Osteocyte (in vitro differentiated cells): Measurements from ENCODE around the gene MPZL1. TPM values are rescaled to one million over a fixed set of nuclear protein-coding genes. Genes with fewer than 3 reads are reported as not detected.

Experiments used
- DNase-seq: peaks from one replicate; pipeline ENCODE4 v3.0.0; 2021; ENCODE audit warnings: mixed read lengths; ENCODE audit not compliant: unreplicated experiment; ENCODE audit errors: extremely low spot score
- H3K27ac Mint-ChIP-seq: one replicate; pipeline ENCODE4 v1.8.0; 2021; ENCODE audit warnings: mild to moderate bottlenecking, mixed read lengths; ENCODE audit not compliant: unreplicated experiment
- H3K27me3 Mint-ChIP-seq: one replicate; pipeline ENCODE4 v1.8.0; 2021; ENCODE audit warnings: mixed read lengths; ENCODE audit not compliant: unreplicated experiment
- H3K36me3 Mint-ChIP-seq: one replicate; pipeline ENCODE4 v1.8.0; 2021; ENCODE audit warnings: mixed read lengths; ENCODE audit not compliant: unreplicated experiment
- H3K4me1 Mint-ChIP-seq: one replicate; pipeline ENCODE4 v1.8.0; 2021; ENCODE audit warnings: mixed read lengths; ENCODE audit not compliant: unreplicated experiment
- H3K4me3 Mint-ChIP-seq: one replicate; pipeline ENCODE4 v1.8.0; 2021; ENCODE audit warnings: mild to moderate bottlenecking, moderate library complexity, mixed read lengths; ENCODE audit not compliant: unreplicated experiment
- H3K9me3 Mint-ChIP-seq: one replicate; pipeline ENCODE4 v1.8.0; 2021; ENCODE audit warnings: mixed read lengths; ENCODE audit not compliant: unreplicated experiment
- total RNA-seq: library from RNA; stranded (reverse); gene quantifications from 2 replicates; pipeline ENCODE4 v1.2.1, GENCODE V29; 2021
- TF ChIP-seq, protein P1 (sequence below): fragments of 200-600 bp; sonication (generic); IDR thresholded peaks from 2 replicates; pipeline ENCODE4 v1.5.0; 2021; ENCODE audit warnings: antibody characterized with exemption, mild to moderate bottlenecking, moderate library complexity

Gene MPZL1
- total RNA-seq, 1 donor from 2014 or later: 155 TPM

DNA sequence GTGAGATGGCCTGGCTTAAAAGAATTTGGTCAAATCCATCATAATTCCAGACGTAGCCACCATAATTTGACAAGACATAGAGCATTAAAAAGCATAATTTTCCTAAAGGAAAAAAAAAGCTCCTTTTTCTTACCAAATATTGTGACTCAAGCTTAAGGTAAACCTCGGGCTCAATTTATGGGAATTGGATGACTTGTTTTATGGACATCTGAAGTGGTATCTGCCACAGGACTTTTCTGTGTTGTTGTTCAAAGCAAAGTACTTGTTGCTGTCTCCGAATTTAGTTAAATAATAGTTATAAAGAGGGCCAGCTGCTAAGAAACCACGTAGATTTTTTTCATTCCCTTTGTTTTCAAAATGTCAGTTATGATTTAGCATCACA is 1.1 kb downstream of the MPZL1 start:
- H3K4me1 Mint-ChIP-seq: peaks cover 52% of the 10 kb centered on the region
- TF ChIP-seq, protein P1, sequence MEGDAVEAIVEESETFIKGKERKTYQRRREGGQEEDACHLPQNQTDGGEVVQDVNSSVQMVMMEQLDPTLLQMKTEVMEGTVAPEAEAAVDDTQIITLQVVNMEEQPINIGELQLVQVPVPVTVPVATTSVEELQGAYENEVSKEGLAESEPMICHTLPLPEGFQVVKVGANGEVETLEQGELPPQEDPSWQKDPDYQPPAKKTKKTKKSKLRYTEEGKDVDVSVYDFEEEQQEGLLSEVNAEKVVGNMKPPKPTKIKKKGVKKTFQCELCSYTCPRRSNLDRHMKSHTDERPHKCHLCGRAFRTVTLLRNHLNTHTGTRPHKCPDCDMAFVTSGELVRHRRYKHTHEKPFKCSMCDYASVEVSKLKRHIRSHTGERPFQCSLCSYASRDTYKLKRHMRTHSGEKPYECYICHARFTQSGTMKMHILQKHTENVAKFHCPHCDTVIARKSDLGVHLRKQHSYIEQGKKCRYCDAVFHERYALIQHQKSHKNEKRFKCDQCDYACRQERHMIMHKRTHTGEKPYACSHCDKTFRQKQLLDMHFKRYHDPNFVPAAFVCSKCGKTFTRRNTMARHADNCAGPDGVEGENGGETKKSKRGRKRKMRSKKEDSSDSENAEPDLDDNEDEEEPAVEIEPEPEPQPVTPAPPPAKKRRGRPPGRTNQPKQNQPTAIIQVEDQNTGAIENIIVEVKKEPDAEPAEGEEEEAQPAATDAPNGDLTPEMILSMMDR: no peak
- peak overlapping the region; percentile 67 for H3K27ac Mint-ChIP-seq
- DNase-seq: no peak
- H3K9me3 Mint-ChIP-seq: no peaks in the 10 kb centered on the region
- H3K36me3 Mint-ChIP-seq: peaks cover 6% of the 10 kb centered on the region
- H3K4me3 Mint-ChIP-seq: peak overlapping the region; percentile 93
- no peaks in the 10 kb centered on the region for H3K27me3 Mint-ChIP-seq

- Mint-ChIP-seq H3K9me3 (no peaks in the 10 kb centered on the region), H3K4me3 (peak overlapping the region; percentile 93), H3K4me1 (peaks cover 52% of the 10 kb centered on the region), H3K27ac (peak overlapping the region; percentile 12), H3K27me3 (no peaks in the 10 kb centered on the region), H3K36me3 (peaks cover 6% of the 10 kb centered on the region)
- DNase-seq: no peak
- TF ChIP-seq, protein P1: no peak
These were observed 2.0 kb downstream of the MPZL1 start for GRCh38 chr1:167723707-167724323.

GRCh38 chr1:167726008-167726407 is 4.2 kb downstream of the MPZL1 start:
- no peak overlapping the region for H3K4me3 Mint-ChIP-seq
- peaks cover 14% of the 10 kb centered on the region for H3K36me3 Mint-ChIP-seq
- peaks cover 46% of the 10 kb centered on the region for H3K4me1 Mint-ChIP-seq
- H3K9me3 Mint-ChIP-seq: no peaks in the 10 kb centered on the region
- peak overlapping the region; percentile 44 for H3K27ac Mint-ChIP-seq
- no peak for DNase-seq
- H3K27me3 Mint-ChIP-seq: no peaks in the 10 kb centered on the region
- TF ChIP-seq, protein P1: no peak

DNA sequence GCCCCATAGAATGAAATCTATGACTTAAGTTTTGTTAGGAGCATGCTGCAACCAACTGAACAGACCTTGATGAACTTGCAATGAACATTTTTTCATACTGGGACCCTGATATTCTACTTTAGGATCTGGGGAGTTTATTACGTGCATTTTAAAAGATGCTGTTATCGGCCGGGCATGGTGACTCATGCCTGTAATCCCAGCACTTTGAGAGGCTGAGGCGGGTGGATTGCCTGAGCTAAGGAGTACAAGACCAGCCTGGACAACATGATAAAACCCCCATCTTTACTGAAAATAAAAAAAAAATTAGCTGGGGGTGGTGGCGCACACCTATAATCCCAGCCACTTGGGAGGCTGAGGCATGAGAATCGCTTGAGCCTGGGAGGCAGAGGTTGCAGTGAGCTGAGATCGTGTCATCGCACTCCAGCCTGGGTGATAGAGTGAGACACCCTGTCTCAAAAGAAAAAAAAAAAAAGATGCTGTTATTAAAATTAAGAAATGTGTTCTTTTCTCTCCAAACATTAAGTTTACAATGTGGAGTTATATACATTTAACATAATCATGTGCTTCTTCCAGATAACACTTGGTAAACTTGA is 7.1 kb downstream of the MPZL1 start:
- H3K4me1 Mint-ChIP-seq: peaks cover 31% of the 10 kb centered on the region
- H3K4me3 Mint-ChIP-seq: no peak overlapping the region
- TF ChIP-seq, protein P1: no peak
- no peaks in the 10 kb centered on the region for H3K27me3 Mint-ChIP-seq
- DNase-seq: no peak
- peaks cover 18% of the 10 kb centered on the region for H3K36me3 Mint-ChIP-seq
- no peaks in the 10 kb centered on the region for H3K9me3 Mint-ChIP-seq
- no peak overlapping the region for H3K27ac Mint-ChIP-seq

GRCh38 chr1:167734227-167734626 is 12.4 kb downstream of the MPZL1 start:
- no peaks in the 10 kb centered on the region for H3K4me1 Mint-ChIP-seq
- no peak overlapping the region for H3K27ac Mint-ChIP-seq
- H3K4me3 Mint-ChIP-seq: no peak overlapping the region
- DNase-seq: no peak
- peaks cover 20% of the 10 kb centered on the region for H3K36me3 Mint-ChIP-seq
- TF ChIP-seq, protein P1: no peak
- H3K27me3 Mint-ChIP-seq: no peaks in the 10 kb centered on the region
- no peaks in the 10 kb centered on the region for H3K9me3 Mint-ChIP-seq
